ENCODE measurements around the gene PPP1R10.

Gene PPP1R10

GRCh38 chr6:30597315-30598144 is 19.5 kb downstream of the PPP1R10 start:
- peak; percentile 21 for DNase-seq

GRCh38 chr6:30592287-30592686 is 24.8 kb downstream of the PPP1R10 start:
- no peak for DNase-seq

- no peak for DNase-seq
Measured at GRCh38 chr6:30591008-30591407, 26.0 kb downstream of the PPP1R10 start.

DNA sequence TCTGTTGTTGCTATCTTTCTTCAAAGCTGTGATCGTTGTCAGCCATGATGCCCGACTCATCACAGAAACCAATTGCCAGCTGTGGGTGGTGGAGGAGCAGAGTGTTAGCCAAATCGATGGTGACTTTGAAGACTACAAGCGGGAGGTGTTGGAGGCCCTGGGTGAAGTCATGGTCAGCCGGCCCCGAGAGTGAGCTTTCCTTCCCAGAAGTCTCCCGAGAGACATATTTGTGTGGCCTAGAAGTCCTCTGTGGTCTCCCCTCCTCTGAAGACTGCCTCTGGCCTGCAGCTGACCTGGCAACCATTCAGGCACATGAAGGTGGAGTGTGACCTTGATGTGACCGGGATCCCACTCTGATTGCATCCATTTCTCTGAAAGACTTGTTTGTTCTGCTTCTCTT is 26.5 kb downstream of the PPP1R10 start:
- no peak for DNase-seq

GRCh38 chr6:30589754-30590358 is 27.2 kb downstream of the PPP1R10 start:
- no peak for DNase-seq

DNA sequence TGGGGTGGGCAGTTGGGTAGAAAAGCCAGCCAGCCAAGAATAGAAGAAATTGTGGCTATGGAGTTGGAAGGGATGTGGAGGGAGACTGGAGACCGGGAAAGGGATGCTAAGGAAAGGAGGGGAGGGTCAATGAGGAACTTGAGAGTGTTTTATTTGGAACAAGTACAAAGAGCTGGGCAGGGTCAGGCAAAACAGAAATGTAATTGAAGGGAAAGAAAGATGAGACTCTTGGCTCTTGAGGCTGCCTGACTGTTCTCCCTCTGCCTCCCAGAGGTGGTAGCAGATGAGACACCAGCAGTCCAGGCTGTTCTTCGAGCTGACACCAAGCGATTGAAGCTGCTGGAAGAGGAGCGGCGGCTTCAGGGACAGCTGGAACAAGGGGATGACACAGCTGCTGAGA is 33.1 kb downstream of the PPP1R10 start:
- DNase-seq: no peak

GRCh38 chr6:30578051-30578450 is 39.0 kb downstream of the PPP1R10 start:
- no peak for DNase-seq

- no peak for DNase-seq
Measured at GRCh38 chr6:30573113-30573512, 43.9 kb downstream of the PPP1R10 start.

DNA sequence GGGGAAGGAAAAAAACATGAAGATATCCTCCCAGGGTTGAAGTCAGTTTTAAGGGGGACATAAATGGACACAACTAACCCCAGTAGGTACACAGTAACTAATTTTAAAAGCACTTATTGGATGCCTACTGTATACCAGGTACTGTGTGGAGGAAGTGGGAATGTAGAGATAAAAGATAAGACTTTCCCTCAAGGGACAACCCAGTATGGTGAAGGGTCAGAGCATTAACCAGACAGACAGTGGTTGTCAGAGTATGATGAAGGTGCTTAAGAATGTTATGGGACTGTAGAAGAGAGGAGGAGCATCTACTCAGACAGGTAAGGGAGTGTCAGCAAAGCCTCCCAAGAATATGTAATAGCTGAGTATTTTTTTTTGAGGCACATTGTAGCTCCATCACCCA is 44.9 kb downstream of the PPP1R10 start:
- no peak for DNase-seq

- DNase-seq: no peak
Measured at GRCh38 chr6:30571762-30572082, 45.3 kb downstream of the PPP1R10 start.

GRCh38 chr6:30571075-30571761 is 45.8 kb downstream of the PPP1R10 start, which contains the start of gene ABCF1:
ABCF1 (plus strand) TSS chr6:30571442; CDS start chr6:30571488, 46 bp downstream.
- DNase-seq: peak; percentile 81

- DNase-seq: no peak
Measured at GRCh38 chr6:30570740-30571074, 46.3 kb downstream of the PPP1R10 start.

DNA sequence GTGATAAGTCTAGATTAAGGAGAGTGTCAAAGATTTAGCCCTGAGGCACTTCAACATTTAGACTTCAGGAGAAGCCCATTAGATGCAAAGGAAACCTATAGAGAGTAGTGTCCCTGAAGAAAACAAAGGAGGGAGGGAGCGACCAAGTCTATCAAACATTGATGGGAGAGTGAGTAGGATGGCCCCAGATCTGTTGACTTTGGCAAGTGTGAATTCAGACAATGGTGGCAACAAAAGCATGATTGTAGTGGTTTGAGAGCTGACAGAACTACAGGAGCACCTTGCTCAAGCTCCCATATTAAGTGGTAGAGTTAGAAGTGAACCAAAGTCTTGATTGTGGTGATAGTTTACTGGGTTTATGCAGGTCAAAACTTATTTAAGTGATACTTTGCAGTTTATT is 46.8 kb downstream of the PPP1R10 start:
- DNase-seq: no peak

DNA sequence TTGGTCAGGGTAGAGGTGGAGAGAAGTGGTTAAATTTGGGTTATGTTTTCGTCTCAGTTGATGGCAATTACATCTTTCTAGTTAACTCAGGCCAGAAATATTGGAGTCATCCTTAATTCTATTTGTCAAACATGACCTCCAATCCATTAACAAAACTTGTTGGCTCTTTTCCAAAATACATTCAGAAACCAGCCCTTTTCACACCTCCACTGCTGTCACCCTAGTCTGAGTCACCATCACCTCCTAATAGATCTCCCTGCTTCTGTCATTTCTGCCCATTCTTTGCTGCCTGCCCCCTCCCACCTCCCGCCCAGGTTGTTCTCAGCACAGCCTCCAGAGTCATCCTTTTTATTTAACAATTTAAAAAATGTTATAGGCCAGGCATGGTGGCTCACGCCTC is 48.8 kb downstream of the PPP1R10 start:
- no peak for DNase-seq

DNA sequence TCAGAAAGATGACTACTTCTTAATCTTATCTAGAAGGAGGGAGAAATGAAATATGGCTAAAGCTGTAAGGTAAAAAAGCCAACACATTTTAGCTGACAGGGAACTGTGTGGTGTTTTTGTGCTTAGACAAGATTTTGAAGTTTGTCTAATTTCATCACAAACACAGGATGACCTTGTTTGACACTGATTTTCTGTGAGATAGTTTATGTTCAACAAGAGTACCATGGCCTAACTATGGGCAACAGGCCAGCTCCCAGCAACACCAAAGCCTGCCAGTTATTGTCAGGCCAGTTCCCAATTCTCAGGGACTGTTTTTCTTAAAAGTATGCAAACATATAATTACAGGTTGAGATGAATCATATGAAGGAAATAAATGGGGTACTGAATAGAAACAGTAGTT is 51.3 kb downstream of the PPP1R10 start:
- DNase-seq: no peak

DNA sequence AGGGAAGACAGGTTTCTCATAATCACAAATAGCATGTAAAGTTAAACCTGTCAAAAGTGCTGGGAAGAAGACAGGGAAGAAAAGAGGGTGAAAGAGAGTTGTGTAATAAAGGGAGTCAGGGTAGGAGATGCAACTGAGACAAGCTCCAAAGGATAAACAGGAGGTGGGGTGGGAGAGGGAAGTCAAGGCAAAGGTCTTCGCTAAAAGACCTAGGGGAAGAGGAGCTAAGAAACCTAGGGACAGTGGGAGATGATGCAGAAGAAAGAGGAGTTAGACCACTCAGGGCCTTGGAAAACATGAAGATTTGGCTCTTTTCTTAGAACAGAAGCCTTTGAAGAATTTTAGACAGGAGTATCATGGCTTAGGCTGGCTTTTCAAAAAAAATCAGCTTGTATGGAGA is 52.9 kb downstream of the PPP1R10 start:
- DNase-seq: no peak

GRCh38 chr6:30562470-30563425 is 54.3 kb downstream of the PPP1R10 start:
- no peak for DNase-seq

GRCh38 chr6:30560930-30561329 is 56.1 kb downstream of the PPP1R10 start:
- no peak for DNase-seq

DNA sequence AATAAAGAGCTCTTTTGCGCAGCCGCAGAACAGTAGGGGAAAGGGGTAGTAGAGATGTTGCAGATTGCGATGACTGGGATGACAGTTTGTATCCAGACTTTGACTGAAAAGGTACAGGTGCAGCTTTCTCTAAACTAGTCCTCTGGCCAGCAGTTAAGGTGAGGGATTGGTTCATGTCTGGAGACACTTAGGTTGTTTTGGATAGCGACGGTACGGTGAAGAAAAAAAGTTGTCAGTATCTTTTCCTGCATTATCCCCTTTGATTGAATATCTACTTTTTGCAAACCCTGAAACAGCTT is 59.4 kb downstream of the PPP1R10 start:
- peak; percentile 4 for DNase-seq

- DNase-seq: peak; percentile 66
Measured at GRCh38 chr6:30556906-30557682, 59.9 kb downstream of the PPP1R10 start, which contains the start of gene PRR3. PRR3 (plus strand) TSS chr6:30557295; CDS start chr6:30557345, 50 bp downstream.

DNA sequence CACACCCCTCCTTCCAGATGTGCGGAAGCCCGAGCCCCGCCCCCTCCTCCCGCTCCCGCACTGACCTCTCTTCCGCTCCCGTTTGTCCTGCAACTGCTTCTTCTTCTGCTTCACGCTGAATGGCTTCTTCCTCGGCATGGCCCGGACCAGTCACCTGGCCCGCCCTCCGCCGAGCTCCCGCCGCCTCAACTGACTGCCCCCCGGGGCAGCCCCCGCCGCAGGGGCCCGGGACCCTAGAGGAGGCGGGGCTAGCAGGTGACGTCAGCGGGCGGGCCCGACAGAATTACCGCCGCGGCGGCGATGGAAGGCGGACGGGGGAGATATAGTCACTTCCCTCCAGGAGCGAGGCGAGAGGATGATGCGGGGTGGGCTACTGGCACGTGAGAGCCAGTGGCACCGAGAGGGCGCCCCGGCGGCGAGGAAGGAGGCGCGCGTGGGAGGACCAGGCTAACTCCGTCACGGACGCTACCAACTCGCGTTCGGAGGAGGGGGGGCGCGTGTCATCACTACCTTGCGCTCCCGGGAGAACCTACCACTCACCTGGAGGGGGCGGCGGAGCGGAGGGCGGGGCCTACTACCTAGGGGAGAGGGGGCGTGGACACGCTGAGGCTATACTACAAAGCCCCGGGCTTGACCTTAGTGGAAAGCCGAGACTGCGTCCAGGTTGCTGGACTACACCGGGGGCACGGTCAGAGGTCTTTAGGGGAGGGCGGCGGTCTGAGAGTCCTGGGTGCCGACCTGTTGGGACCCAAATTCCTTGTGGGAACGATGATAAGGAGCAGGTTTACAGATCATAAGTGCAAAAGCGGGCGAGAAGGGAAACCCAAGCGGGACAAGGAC is 60.8 kb downstream of the PPP1R10 start, which contains the start of gene GNL1:
GNL1 (minus strand) TSS at position 424 of the 840 bp plus-strand sequence; CDS start at position 138, 286 bp downstream.
- peak; percentile 72 for DNase-seq
